GM12875 (cell line): Measurements from ENCODE around the gene TMCC3.

Source experiments
- H3K4me3 ChIP-seq: one replicate; pipeline ENCODE4 v1.5.1; 2011; ENCODE audit warnings: low read depth, low read length, control low read depth
- TF ChIP-seq, protein P1 (sequence below): IDR thresholded peaks from 2 replicates; pipeline ENCODE4 v1.5.1; 2011; ENCODE audit warnings: low read depth, mild to moderate bottlenecking, control low read depth, inconsistent platforms, low read length, moderate library complexity, borderline replicate concordance; ENCODE audit not compliant: insufficient read depth

The TMCC3 gene

DNA sequence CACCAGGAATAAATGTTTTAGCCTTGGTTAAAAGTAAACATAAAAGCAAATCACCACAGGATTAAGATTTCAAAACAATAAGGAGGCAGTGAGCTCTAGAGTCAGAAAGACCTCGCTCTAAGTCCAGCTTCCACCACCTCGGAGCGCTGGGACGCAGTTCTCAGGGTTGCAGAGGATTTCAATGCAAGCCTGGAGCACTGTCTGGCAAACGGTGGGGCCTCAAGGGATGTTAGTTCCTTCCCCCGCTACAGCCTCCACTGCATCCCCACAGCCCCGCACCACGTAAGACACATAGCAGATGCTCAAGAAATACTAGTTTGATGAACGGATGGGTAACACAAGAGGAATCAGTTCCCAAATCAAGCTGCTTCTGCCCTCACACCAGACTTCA, 39.3 kb upstream of the TMCC3 start:
- no peak overlapping the region for H3K4me3 ChIP-seq
- TF ChIP-seq, protein P1, sequence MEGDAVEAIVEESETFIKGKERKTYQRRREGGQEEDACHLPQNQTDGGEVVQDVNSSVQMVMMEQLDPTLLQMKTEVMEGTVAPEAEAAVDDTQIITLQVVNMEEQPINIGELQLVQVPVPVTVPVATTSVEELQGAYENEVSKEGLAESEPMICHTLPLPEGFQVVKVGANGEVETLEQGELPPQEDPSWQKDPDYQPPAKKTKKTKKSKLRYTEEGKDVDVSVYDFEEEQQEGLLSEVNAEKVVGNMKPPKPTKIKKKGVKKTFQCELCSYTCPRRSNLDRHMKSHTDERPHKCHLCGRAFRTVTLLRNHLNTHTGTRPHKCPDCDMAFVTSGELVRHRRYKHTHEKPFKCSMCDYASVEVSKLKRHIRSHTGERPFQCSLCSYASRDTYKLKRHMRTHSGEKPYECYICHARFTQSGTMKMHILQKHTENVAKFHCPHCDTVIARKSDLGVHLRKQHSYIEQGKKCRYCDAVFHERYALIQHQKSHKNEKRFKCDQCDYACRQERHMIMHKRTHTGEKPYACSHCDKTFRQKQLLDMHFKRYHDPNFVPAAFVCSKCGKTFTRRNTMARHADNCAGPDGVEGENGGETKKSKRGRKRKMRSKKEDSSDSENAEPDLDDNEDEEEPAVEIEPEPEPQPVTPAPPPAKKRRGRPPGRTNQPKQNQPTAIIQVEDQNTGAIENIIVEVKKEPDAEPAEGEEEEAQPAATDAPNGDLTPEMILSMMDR = no peak

- TF ChIP-seq, protein P1 = no peak
- no peak overlapping the region for H3K4me3 ChIP-seq
Measured at GRCh38 chr12:94689002-94689645, 38.8 kb upstream of the TMCC3 start.

DNA sequence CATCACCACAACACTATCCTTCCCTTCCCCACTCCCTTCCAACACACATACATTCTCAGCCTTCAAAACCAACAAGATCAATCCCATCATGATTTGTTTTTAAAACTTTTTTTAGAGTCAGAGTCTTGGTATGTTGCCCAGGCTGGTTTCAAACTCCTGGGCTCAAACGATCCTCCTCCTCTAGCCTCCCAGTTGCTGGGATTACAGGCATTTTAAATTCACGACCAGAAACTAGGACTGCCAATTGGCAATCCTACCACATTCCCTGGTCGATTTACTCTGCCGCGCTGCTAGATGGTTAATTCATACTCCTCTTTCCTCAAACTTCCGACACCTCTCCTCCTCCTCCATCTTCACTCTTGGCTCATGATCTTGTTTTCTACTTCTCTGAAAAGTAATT, 37.5 kb upstream of the TMCC3 start:
- TF ChIP-seq, protein P1 = no peak
- H3K4me3 ChIP-seq = no peak overlapping the region

DNA sequence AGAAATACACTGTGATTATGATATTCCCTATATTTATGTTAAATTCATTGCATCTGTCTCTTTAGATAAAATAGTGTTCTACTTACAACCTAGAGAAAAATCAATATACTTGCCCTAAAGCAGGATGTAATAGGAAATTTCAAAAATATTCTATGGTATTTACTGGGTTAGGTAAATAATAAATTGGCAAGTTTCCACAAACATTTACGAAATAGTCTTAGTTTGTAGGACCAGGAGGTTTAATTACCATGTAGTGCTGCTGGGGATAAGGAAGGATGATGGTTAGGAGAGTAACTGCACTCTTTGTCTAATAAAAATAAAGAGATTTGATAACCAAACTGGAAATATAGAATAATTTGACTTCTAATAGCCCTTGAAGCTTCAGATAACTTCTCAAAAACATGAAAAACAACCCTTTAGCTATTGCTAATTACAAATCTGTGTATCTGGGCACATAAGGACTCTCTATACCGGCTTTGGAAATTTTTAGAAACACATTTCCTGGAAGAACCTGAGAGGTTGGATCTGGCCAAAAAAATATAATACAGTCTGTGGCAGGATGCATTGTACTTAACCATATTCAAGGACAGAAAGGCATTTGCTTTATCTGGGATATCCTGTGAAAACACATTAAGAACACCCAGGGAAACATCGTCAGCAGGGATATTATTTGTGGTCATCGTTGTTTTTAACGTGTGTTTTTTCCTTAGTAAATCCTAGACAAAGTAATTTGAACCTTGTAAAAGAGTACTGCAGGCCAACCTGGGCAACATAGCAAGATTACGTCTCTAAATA, 36.7 kb upstream of the TMCC3 start:
- H3K4me3 ChIP-seq = no peak overlapping the region
- TF ChIP-seq, protein P1 = no peak

DNA sequence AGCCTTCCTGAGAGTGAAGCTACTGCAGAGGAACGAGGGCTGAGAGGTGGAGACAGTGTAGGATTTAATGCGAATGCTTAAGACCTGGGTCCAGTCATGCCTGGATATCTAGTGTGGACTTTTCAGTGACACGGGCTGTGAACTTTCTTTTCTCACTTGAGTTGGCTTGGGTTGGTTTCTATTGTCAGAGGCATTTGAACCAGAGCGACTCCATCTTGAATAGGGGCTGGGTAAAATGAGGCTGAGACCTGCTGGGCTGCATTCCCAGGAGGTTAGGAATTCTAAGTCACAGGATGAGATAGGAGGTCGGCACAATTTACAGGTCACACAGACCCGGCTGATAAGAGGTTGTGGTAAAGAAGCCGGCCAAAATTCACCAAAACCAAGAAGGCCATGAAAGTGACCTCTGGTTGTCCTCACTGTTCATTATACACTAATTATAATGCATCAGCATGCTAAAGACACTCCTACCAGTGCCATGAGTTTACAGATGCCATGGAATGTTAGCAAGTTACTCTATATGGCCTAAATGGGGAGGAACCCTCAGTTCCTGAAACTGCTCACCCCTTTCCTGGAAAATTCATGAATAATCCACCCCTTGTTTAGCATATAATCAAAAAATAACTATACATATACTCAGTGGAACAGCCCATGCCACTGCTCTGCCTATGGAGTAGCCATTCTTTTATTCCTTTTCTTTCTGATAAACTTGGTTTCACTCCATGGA, 34.2 kb upstream of the TMCC3 start:
- TF ChIP-seq, protein P1 = no peak
- no peak overlapping the region for H3K4me3 ChIP-seq

- no peak overlapping the region for H3K4me3 ChIP-seq
- TF ChIP-seq, protein P1 = no peak
Measured at GRCh38 chr12:94679554-94680195, 29.3 kb upstream of the TMCC3 start.
